ENCODE measurements around the gene COX6B1.

COX6B1 gene

DNA sequence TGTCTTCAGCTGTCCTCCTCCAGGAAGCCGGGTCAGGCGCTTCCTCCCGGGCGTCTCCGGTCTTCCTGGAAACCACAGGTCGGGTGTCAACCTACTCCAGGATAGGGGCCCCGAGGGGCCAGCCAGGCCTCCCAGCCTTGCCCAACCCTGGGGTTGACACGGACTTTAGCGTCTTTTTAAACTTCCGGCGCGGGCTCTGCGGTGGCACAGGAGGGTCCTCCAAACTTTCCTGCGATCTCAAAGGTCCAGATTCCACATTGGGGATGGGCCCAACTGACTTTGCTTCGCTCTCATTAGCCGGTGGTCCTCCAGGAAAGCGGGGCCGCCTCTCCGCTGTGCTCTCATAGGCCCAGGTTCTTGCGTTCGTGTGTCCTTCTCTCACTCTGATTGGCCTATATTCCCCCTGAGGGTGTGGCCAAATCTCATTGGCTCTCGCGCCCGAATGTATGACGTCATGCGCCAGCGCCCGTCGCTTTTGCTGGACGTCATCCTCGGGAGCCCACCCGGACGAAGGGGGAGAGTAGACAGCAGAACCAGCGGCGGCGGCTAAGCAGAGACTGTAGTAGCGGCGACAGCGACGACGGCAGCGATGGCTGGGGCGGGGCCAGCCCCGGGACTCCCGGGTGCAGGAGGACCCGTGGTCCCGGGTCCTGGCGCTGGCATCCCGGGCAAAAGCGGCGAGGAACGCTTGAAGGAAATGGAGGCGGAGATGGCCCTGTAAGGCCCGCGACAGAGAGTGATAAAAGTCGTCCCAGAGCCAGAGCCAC lies 19.4 kb upstream of the COX6B1 start, which contains the start of gene RBM42:
RBM42 (plus strand) TSS at position 472 of the 767 bp plus-strand sequence; CDS start at position 590, 118 bp downstream.
- peak within 1 kb of the TSS; percentile 82 for H3K4me3 ChIP-seq (ENCODE audit: low read depth, low read length)
- peak; percentile 97 for DNase-seq (ENCODE audit: low read depth)
- TF ChIP-seq MYC (IDR thresholded peaks at IDR 0.05; ENCODE audit: low read depth, low read length), result no peak
- TF ChIP-seq, protein P1, sequence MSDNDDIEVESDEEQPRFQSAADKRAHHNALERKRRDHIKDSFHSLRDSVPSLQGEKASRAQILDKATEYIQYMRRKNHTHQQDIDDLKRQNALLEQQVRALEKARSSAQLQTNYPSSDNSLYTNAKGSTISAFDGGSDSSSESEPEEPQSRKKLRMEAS (IDR thresholded peaks at IDR 0.05; ENCODE audit: low read depth, low read length), result peak; percentile 8; the same call in 1 of the 2 replicates
- TF ChIP-seq POLR2A (IDR thresholded peaks at IDR 0.05; ENCODE audit: extremely low read depth, insufficient read length), result peak; percentile 38

DNA sequence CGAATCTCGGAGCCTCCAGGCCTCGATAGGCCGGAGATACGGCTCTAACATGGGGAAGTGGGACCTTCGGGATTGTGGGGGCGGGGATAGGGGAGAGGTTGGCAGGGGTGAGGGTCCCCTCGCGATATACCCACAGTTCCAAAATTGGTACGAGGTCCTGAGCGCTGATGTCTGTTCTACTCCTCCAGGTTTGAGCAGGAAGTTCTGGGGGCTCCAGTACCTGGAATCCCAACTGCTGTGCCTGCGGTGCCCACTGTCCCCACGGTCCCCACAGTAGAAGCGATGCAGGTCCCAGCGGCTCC lies 18.8 kb upstream of the COX6B1 start:
- no peak for TF ChIP-seq POLR2A (IDR thresholded peaks at IDR 0.05; ENCODE audit: extremely low read depth, insufficient read length)
- TF ChIP-seq MYC (IDR thresholded peaks at IDR 0.05; ENCODE audit: low read depth, low read length), result no peak
- TF ChIP-seq, protein P1 (IDR thresholded peaks at IDR 0.05; ENCODE audit: low read depth, low read length), result no peak
- TF ChIP-seq, protein P2, sequence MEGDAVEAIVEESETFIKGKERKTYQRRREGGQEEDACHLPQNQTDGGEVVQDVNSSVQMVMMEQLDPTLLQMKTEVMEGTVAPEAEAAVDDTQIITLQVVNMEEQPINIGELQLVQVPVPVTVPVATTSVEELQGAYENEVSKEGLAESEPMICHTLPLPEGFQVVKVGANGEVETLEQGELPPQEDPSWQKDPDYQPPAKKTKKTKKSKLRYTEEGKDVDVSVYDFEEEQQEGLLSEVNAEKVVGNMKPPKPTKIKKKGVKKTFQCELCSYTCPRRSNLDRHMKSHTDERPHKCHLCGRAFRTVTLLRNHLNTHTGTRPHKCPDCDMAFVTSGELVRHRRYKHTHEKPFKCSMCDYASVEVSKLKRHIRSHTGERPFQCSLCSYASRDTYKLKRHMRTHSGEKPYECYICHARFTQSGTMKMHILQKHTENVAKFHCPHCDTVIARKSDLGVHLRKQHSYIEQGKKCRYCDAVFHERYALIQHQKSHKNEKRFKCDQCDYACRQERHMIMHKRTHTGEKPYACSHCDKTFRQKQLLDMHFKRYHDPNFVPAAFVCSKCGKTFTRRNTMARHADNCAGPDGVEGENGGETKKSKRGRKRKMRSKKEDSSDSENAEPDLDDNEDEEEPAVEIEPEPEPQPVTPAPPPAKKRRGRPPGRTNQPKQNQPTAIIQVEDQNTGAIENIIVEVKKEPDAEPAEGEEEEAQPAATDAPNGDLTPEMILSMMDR (IDR thresholded peaks at IDR 0.05; ENCODE audit: low read depth, low read length), result no peak
- H3K4me3 ChIP-seq (ENCODE audit: low read depth, low read length), result peak overlapping the region; percentile 82
- no peak for DNase-seq (ENCODE audit: low read depth)

DNA sequence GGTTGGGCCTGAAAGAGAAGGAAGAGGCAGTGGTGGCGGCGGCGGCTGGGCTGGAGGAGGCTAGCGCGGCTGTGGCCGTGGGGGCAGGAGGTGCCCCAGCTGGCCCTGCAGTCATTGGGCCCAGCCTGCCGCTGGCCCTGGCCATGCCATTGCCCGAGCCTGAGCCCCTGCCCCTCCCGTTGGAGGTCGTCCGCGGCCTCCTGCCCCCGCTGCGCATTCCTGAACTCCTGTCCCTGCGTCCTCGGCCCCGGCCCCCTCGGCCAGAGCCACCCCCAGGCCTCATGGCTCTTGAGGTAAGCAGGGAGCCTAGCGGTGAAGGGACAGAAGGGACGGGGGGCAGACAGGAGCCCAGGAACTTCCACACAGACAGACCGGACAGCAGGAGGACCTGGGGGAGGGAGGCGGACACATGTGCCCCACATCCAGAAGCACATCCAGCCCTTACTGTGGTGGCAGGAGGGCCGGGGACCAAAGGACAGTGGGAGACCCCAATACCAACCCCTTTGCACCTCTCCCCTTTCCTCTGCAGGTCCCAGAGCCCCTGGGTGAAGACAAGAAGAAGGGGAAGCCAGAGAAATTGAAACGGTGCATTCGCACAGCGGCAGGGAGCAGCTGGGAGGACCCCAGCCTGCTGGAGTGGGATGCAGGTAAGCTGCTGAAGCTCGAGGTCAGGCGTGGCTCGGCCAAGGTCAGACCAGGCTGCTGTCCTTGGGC lies 14.2 kb upstream of the COX6B1 start:
- no peak overlapping the region for H3K4me3 ChIP-seq (ENCODE audit: low read depth, low read length)
- TF ChIP-seq MYC (IDR thresholded peaks at IDR 0.05; ENCODE audit: low read depth, low read length), result no peak
- TF ChIP-seq, protein P1 (IDR thresholded peaks at IDR 0.05; ENCODE audit: low read depth, low read length), result no peak
- TF ChIP-seq, protein P2 (IDR thresholded peaks at IDR 0.05; ENCODE audit: low read depth, low read length), result no peak
- DNase-seq (ENCODE audit: low read depth), result no peak

DNA sequence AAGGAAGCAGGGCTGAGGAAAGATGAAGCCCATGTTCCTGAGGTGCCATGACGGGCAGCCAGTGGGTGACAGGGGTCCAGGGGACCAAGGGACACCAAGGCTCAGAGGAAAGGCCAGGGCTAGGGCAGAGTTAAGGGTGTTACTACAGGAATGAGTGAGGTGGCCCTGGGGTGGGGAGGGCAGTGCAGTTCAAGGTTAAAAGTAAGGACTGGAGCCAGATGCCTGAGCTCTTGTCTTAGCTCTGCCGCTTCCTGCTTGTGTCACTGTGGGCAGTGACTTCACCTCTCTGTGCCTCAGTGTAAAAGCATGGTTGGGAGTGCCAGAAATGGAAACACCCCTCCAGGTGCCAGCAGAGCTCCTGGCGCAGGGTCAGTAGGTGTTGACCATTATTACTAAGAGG lies 11.5 kb upstream of the COX6B1 start:
- no peak overlapping the region for H3K4me3 ChIP-seq (ENCODE audit: low read depth, low read length)
- TF ChIP-seq, protein P1 (IDR thresholded peaks at IDR 0.05; ENCODE audit: low read depth, low read length), result no peak
- TF ChIP-seq MYC (IDR thresholded peaks at IDR 0.05; ENCODE audit: low read depth, low read length), result no peak
- no peak for DNase-seq (ENCODE audit: low read depth)

DNA sequence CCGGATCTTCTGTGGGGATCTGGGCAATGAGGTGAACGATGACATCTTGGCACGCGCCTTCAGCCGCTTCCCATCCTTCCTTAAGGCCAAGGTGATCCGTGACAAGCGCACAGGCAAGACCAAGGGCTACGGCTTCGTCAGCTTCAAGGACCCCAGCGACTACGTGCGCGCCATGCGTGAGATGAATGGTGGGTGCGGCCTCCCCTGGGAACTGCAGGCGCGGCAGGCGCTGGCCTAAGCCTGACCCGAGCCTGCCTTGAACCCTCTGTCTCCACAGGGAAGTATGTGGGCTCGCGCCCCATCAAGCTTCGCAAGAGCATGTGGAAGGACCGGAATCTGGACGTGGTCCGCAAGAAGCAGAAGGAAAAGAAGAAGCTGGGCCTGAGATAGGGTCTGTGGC lies 11.0 kb upstream of the COX6B1 start:
- no peak for DNase-seq (ENCODE audit: low read depth)
- TF ChIP-seq POLR2A (IDR thresholded peaks at IDR 0.05; ENCODE audit: extremely low read depth, insufficient read length), result no peak
- TF ChIP-seq MYC (IDR thresholded peaks at IDR 0.05; ENCODE audit: low read depth, low read length), result no peak
- TF ChIP-seq, protein P1 (IDR thresholded peaks at IDR 0.05; ENCODE audit: low read depth, low read length), result no peak
- TF ChIP-seq, protein P2 (IDR thresholded peaks at IDR 0.05; ENCODE audit: low read depth, low read length), result no peak

DNA sequence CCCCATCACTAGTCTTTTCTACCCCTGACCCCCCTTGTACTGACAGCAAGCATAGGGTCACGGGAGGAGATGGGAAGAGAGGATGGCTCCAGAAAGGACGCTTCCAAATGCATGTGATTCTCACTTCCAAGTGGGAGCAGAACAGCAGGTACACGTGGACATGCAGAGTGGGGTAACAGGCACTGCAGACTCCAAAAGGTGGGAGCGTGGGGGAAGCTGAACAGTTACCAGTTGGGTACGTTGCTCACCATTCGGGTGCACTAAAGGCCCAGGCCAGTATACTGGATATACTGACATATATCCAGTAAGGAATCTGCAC lies 8.8 kb upstream of the COX6B1 start:
- TF ChIP-seq, protein P1 (IDR thresholded peaks at IDR 0.05; ENCODE audit: low read depth, low read length), result no peak
- TF ChIP-seq, protein P2 (IDR thresholded peaks at IDR 0.05; ENCODE audit: low read depth, low read length), result no peak
- TF ChIP-seq MYC (IDR thresholded peaks at IDR 0.05; ENCODE audit: low read depth, low read length), result no peak
- no peak for TF ChIP-seq POLR2A (IDR thresholded peaks at IDR 0.05; ENCODE audit: extremely low read depth, insufficient read length)
- no peak for DNase-seq (ENCODE audit: low read depth)
- no peak overlapping the region for H3K4me3 ChIP-seq (ENCODE audit: low read depth, low read length)

More for the DNA sequence above, 11.0 kb upstream of the COX6B1 start:
- H3K4me3 ChIP-seq (ENCODE audit: low read depth, low read length), result no peak overlapping the region

Measured in NB4 (cell line).